Stimulated activated CD4-positive, alpha-beta T cell treated with anti-CD3 and anti-CD28 coated beads, Interleukin-15, amount 100 ng/mL, for 48 hours (primary cell): ENCODE data around the gene STIM2.
"Not testable (repeated sequence)": the region's sequence is repeated elsewhere in the genome, so short reads cannot be mapped to it uniquely, and the experiment has no call there.

Source experiments
- DNase-seq, 2 donors: peaks; one replicate each; pipeline ENCODE4 v3.0.0-alpha.2; 2020; ENCODE audit warnings: low read depth in 2 of 2

Gene STIM2

GRCh38 chr4:26860157-26860921 lies at the start of gene STIM2:
Gene STIM2, plus strand, starts transcription at chr4:26860841.
- peak; percentile 95 to 96 for DNase-seq

- not testable (repeated sequence) for DNase-seq
These were observed 49.1 kb upstream of the STIM2 start for GRCh38 chr4:26811571-26811970.

DNA sequence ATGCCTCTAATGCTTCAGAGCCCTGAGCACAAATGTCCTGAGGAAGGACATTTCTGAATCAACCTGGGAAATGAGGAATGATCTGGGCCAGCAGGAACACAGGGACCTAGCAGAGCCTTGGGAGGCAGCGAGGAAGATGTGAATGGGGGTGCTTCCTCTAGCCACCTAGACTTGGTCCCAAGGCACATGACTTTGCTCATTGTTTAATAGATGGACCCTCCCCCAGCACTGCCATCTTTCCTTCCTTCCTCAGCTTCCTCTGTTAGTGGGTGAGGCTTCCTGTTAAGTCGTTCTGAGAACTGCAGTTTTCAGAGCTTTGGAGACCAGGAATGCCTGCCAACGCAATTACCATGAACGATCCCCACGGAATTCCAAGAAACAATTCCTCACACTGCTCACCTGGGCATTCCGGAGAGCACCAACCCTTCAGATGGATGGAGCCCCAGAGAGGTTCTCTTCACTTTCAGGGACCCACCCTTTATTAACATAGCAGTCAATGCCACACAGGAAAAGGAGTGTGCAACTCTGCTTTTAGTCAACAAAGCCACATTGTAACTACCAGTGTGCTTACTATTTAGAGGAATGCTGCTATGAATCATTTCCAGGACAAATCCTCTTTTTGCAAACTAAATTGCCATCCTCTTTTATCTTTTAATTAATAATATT lies 48.5 kb upstream of the STIM2 start:
- DNase-seq: no peak

GRCh38 chr4:26813698-26814097 lies 46.9 kb upstream of the STIM2 start:
- no peak for DNase-seq

- DNase-seq: no peak
These were observed 45.4 kb upstream of the STIM2 start for GRCh38 chr4:26815199-26815598.

- no peak for DNase-seq
These were observed 44.9 kb upstream of the STIM2 start for GRCh38 chr4:26815706-26816105.

DNA sequence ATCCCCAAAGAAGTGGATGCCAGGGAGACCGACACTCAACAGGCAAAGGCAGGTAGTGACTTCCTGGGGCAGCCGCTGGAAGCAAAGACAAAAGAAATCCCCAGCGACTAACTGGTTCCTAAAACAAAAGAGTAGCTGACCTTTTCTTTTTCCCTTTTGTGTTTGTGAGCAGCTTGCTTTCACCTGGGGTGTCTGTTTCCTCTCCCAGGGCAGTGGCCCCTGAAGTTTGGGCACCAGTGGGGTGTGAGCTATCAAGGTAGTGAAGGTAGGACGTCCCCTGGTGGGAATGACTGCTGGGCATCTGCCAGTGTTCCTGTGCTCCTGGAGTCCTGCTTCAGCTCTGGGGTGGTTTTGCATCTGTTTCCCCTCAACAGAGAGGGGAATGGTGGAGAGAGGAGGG lies 41.6 kb upstream of the STIM2 start:
- DNase-seq: no peak

GRCh38 chr4:26819478-26820095 lies 41.1 kb upstream of the STIM2 start:
- DNase-seq: no peak

- no peak for DNase-seq
These were observed 40.3 kb upstream of the STIM2 start for GRCh38 chr4:26820346-26820745.

- DNase-seq: no peak
These were observed 39.6 kb upstream of the STIM2 start for GRCh38 chr4:26821031-26821430.

GRCh38 chr4:26821677-26822503 lies 38.8 kb upstream of the STIM2 start:
- DNase-seq: no peak

GRCh38 chr4:26822546-26822945 lies 38.1 kb upstream of the STIM2 start:
- DNase-seq: no peak

GRCh38 chr4:26822974-26823373 lies 37.7 kb upstream of the STIM2 start:
- DNase-seq: not testable (repeated sequence)

GRCh38 chr4:26823583-26823982 lies 37.1 kb upstream of the STIM2 start:
- no peak for DNase-seq

DNA sequence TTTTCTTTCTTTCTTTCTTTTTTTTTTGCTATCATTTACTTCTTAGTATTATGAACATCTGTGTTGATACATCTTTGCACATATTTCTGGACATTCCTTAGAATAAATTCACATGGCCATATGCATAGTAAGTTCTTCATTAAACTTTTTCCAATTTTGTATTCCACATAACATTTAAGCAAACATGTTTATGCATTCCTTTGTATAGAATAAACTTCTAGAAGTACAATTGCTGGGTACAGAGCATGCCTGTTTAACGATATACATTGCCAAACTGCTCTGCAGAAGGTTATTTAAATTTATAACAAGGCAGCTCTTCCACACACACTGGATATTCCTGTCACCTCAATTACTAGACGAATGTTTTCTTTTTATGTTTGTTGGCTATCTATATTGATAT lies 36.0 kb upstream of the STIM2 start:
- DNase-seq: no peak

DNA sequence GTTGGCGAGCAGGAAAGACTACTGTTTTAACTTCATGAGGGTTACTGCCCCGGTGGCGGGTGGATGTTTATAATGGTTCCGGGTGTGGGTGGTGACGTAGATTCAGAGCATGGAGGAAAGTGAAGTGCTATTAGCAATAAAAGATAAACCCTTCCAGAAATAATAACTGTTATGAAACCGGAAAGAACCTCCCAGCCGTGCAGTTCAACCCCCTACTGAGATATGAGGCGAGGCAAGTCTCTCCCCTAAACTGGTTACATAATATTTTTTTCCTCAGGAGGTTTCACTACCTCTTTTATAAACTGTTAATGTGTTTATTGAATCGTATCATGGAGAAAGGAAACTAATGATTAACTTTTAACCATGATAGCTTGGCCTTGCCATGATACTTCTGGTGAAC lies 33.9 kb upstream of the STIM2 start:
- no peak for DNase-seq

DNA sequence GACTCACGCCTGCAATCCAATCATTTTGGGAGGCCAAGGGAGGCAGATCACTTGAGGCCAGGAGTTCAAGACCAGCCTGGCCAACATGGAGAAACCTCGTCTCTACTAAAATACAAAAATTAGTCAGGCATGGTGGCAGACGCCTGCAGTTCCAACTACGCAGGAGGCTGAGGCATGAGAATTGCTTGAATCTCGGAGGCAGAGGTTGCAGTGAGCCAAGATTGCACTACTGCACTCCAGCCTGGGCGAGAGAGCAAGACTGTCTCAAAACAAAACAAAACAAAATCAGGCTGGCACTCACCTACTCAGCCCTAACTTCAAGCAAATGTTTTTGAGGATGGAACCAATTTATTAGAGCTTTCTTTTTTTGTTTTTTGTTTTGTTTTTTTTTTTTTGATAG lies 33.3 kb upstream of the STIM2 start:
- not testable (repeated sequence) for DNase-seq

DNA sequence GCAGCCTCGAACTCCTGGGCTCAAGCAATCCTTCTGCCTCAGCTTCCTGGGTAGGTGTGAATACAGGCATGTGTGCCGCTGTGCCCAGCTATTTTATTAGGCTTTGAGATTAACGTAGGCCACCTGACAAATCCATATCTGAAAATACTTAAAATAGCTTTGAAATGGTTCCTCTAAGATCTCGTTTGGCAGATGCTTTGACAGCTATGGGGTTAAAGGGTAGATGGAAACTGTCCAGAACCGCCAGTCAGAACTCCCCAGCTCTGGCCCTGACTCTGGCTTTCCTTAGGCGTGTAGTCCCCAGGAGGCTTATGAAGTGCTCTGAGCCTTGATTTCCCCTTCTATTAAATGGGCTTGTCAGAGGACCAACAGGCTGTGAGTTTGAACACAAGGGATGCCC lies 32.8 kb upstream of the STIM2 start:
- no peak for DNase-seq

DNA sequence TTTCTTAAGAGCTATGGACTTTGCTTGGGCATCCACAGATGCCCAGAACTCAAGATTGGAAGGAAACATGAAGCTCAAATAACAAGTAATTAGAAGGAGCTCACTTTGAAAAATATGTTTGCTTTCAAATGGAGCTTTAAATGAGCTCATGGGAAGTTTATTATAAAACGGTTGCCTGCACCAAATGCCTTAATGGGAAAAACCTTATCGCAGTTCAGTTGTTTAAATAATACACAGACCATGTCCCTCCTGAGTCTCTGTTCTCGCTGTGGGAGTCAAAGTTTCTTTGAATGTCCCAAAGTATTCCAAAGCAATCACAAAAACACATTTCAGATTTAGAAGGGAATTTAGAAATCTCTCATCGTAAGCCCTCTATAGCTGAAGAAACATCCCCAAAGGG lies 31.6 kb upstream of the STIM2 start:
- DNase-seq: no peak

GRCh38 chr4:26830033-26830432 lies 30.6 kb upstream of the STIM2 start:
- DNase-seq: no peak

GRCh38 chr4:26830701-26831100 lies 29.9 kb upstream of the STIM2 start:
- no peak for DNase-seq

DNA sequence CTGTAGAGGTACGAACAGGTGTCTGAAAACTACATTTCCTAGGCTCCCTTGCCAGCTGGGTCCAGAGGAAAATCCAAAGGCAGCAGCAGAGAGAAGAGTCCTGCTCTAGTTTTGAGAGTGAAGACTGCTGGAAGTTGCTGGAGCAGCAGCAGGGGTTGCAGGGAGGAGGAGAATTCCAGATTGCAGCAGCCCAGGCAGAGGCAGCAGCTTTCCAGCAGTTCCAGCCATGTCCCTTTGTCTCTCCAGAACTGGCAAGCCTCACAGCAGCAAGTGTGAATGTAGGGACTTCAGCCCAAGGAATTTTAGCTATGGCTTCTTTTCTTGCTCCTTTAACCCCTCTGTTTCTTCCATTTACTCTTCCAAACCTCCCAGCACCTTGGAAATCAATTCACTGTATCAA lies 24.1 kb upstream of the STIM2 start:
- DNase-seq: no peak
